SU-DHL-6 (cell line): ENCODE results near the gene DIPK1A.

Experiments used
- H2AFZ ChIP-seq: fragments of 200-600 bp; sonication (generic); 2 replicates; pipeline ENCODE4 v1.6.1; 2014; ENCODE audit warnings: low read depth, mild to moderate bottlenecking, moderate library complexity, mixed read lengths, antibody characterized with exemption, low read length; ENCODE audit not compliant: severe bottlenecking
- H3F3A ChIP-seq: fragments of 200-600 bp; shearing (Covaris generic); 2 replicates; pipeline ENCODE4 v1.6.0; 2016; ENCODE audit warnings: antibody characterized with exemption, mild to moderate bottlenecking; ENCODE audit not compliant: insufficient read depth
- H3K27ac ChIP-seq: fragments of 200-600 bp; sonication (generic); 2 replicates; pipeline ENCODE4 v1.5.1; 2016; ENCODE audit warnings: low read depth, mild to moderate bottlenecking, low read length, moderate library complexity, mixed read lengths
- H3K27me3 ChIP-seq: fragments of 200-600 bp; sonication (generic), shearing (Covaris generic); 2 replicates; pipeline ENCODE4 v1.6.0; 2014; ENCODE audit warnings: mild to moderate bottlenecking, low read length
- H3K36me3 ChIP-seq: fragments of 200-600 bp; sonication (generic); 2 replicates; pipeline ENCODE4 v1.6.1; 2014; ENCODE audit warnings: mild to moderate bottlenecking, low read length, mixed read lengths
- H3K4me2 ChIP-seq: fragments of 300-600, 200-600 bp; shearing (Covaris generic), sonication (generic); 2 replicates; pipeline ENCODE4 v1.6.0; 2014; ENCODE audit warnings: low read length, low read depth, mild to moderate bottlenecking; ENCODE audit not compliant: poor library complexity, severe bottlenecking
- H3K4me3 ChIP-seq: fragments of 200-600 bp; sonication (generic); 2 replicates; pipeline ENCODE4 v1.5.1; 2014; ENCODE audit warnings: antibody characterized with exemption, low read length, mild to moderate bottlenecking, mixed read lengths; ENCODE audit not compliant: insufficient read depth, poor library complexity, severe bottlenecking
- H3K79me2 ChIP-seq: fragments of 200-600 bp; sonication (generic); 2 replicates; pipeline ENCODE4 v1.6.1; 2014; ENCODE audit warnings: mild to moderate bottlenecking, low read length, moderate library complexity; ENCODE audit not compliant: insufficient read depth
- H3K9ac ChIP-seq: fragments of 200-600 bp; sonication (generic); 2 replicates; pipeline ENCODE4 v1.7.0; 2014; ENCODE audit warnings: mild to moderate bottlenecking, low read length
- H3K9me2 ChIP-seq: fragments of 200-600 bp; sonication (generic); replicated peaks from 2 replicates; pipeline ENCODE4 v1.6.1; 2014; ENCODE audit warnings: low read length; ENCODE audit not compliant: insufficient read depth
- H3K9me3 ChIP-seq: fragments of 200-600 bp; sonication (generic); 2 replicates; pipeline ENCODE4 v1.6.1; 2014; ENCODE audit warnings: low read length, mixed read lengths; ENCODE audit not compliant: insufficient read depth
- H4K20me1 ChIP-seq: fragments of 200-600 bp; sonication (generic); 2 replicates; pipeline ENCODE4 v1.6.1; 2014; ENCODE audit warnings: low read depth, mild to moderate bottlenecking, antibody characterized with exemption, low read length, moderate library complexity, mixed read lengths
- EZH2phosphoT487 ChIP-seq: fragments of 200-600 bp; sonication (generic), shearing (Covaris generic); conservative IDR thresholded peaks from 2 replicates; pipeline ENCODE4 v1.6.1; 2018; ENCODE audit warnings: mild to moderate bottlenecking, antibody characterized with exemption, low read length, moderate library complexity, mixed read lengths
- TF ChIP-seq, protein P1 (sequence below): fragments of 200-600 bp; sonication (generic); IDR thresholded peaks from one replicate; pipeline ENCODE4 v1.5.1; 2017; ENCODE audit warnings: antibody characterized with exemption, mild to moderate bottlenecking, low read length, moderate library complexity; ENCODE audit not compliant: insufficient read depth, poor library complexity, severe bottlenecking

The DIPK1A gene

DNA sequence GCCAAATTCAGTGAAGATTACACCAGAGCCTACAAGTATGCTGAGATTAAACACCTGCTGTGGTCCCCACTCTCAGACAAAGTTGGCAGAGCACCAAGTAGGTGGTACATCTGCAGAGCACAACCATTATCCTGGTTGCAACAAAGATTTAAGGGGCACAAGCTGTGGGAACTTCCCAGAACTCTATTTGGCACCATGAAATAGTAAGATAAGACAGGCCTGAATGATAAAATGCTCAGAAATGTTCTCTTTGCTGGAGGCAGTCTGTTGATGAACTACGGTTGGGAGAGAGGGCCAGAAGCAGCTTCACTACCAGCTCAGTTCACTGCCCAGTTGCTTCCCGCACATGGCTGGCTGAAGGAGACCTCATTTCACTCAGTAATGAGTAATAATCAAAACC is 109.5 kb downstream of the DIPK1A start:
- H3K36me3 ChIP-seq: peaks cover 23% of the 10 kb centered on the region
- peaks cover 22% of the 10 kb centered on the region for H3F3A ChIP-seq
- no peak overlapping the region for H3K27ac ChIP-seq
- TF ChIP-seq, protein P1, sequence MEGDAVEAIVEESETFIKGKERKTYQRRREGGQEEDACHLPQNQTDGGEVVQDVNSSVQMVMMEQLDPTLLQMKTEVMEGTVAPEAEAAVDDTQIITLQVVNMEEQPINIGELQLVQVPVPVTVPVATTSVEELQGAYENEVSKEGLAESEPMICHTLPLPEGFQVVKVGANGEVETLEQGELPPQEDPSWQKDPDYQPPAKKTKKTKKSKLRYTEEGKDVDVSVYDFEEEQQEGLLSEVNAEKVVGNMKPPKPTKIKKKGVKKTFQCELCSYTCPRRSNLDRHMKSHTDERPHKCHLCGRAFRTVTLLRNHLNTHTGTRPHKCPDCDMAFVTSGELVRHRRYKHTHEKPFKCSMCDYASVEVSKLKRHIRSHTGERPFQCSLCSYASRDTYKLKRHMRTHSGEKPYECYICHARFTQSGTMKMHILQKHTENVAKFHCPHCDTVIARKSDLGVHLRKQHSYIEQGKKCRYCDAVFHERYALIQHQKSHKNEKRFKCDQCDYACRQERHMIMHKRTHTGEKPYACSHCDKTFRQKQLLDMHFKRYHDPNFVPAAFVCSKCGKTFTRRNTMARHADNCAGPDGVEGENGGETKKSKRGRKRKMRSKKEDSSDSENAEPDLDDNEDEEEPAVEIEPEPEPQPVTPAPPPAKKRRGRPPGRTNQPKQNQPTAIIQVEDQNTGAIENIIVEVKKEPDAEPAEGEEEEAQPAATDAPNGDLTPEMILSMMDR: no peak
- TF ChIP-seq EZH2phosphoT487: no peak
- no peaks in the 10 kb centered on the region for H3K9me2 ChIP-seq
- H3K27me3 ChIP-seq: no peaks in the 10 kb centered on the region
- no peaks in the 10 kb centered on the region for H3K9me3 ChIP-seq
- H3K4me2 ChIP-seq: no peak overlapping the region
- no peak overlapping the region for H3K9ac ChIP-seq
- H2AFZ ChIP-seq: no peak overlapping the region
- no peak overlapping the region for H3K4me3 ChIP-seq
- peaks cover 34% of the 10 kb centered on the region for H3K79me2 ChIP-seq
- no peaks in the 10 kb centered on the region for H4K20me1 ChIP-seq

DNA sequence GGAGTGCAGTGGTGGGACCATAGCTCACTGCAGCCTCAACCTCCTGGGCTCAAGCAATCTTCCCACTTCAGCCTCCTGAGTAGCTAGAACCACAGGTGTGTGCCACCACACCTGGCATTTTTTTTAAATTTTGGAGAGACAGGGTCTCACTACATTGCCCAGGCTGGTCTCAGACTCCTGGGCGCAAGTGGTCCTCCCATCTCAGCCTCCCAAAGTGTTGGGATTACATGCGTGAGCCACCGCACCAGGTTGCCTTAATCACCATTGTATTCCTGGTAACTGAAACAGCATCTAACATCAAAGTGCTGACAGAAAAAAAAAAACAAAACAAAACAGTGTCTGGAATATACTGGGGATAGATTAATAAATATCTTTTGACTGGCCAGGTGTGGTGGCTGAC is 111.2 kb downstream of the DIPK1A start:
- Histone ChIP-seq H3F3A (peaks cover 29% of the 10 kb centered on the region), H3K9ac (no peak overlapping the region), H3K4me3 (no peak overlapping the region), H3K79me2 (peaks cover 28% of the 10 kb centered on the region), H3K4me2 (no peak overlapping the region), H3K27ac (no peak overlapping the region), H3K27me3 (no peaks in the 10 kb centered on the region), H4K20me1 (no peaks in the 10 kb centered on the region), H2AFZ (no peak overlapping the region), H3K36me3 (peaks cover 19% of the 10 kb centered on the region), H3K9me3 (no peaks in the 10 kb centered on the region), H3K9me2 (no peaks in the 10 kb centered on the region)
- TF ChIP-seq EZH2phosphoT487: no peak
- TF ChIP-seq, protein P1: no peak

DNA sequence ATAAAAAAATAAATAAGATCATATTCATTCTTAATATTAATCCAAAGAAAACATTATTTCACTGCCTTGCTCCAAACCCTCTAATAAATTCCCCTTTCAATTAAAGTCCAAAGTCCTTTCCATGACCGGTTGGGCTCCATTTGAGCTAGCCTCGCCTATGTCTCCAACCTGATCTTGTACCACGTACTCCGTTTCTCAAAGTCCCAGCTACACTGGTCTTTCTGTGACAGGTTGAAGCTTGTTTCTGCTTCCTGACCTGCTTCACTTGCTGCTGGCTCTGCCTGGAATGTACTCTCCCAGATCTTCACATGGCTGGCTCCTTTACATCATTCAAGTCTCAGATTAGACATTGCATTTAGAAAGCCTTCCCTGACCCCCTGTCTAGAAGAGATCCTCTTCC is 113.1 kb downstream of the DIPK1A start:
- Histone ChIP-seq H3K4me3 (no peak overlapping the region), H3K4me2 (no peak overlapping the region), H3K9me2 (no peaks in the 10 kb centered on the region), H4K20me1 (peaks cover 4% of the 10 kb centered on the region; the same call in 1 of the 2 replicates), H3K9ac (no peak overlapping the region), H3K79me2 (peaks cover 12% of the 10 kb centered on the region), H3K27me3 (no peaks in the 10 kb centered on the region), H3K27ac (no peak overlapping the region), H3K36me3 (peaks cover 28% of the 10 kb centered on the region), H3F3A (peaks cover 44% of the 10 kb centered on the region), H3K9me3 (no peaks in the 10 kb centered on the region), H2AFZ (no peak overlapping the region)
- TF ChIP-seq, protein P1: no peak
- TF ChIP-seq EZH2phosphoT487: no peak
